ENCODE measurements around the gene CLCNKA. TPM values are rescaled to one million over a fixed set of nuclear protein-coding genes. Genes with fewer than 3 reads are reported as not detected.
A peak's percentile ranks its signal among the peaks of the same experiment; 100 is the strongest.

CLCNKA gene
- total RNA-seq, 4 donors from 2014 or later: 2.9 TPM; not detected in 3

DNA sequence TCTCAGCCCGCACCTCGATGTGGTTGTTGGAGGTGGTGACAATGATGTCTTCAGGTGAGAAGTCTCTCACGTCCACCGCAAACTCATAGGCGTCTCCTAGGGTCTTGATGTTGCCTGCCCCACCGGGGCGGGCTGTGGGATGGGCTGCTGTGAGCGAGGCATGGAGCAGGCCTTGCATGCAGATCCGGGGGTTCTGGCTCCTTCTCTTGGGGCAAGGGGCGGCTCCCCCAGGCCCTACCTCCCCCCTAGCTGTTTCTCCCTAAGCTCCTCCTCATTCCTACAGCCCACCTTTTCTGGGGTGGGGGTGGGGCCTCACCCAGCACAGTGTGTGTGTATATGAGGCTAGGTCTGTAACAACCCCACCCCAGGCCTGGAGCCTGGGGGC lies 4.8 kb upstream of the CLCNKA start:
- no peak for DNase-seq
- Histone ChIP-seq H3K4me3 (peak overlapping the region; percentile 38 to 40), H3K27ac (peak overlapping the region; percentile 97), H3K9me3 (no peaks in the 10 kb centered on the region), H3K4me1 (peaks cover 20 to 37% of the 10 kb centered on the region in 2 donors), H3K27me3 (no peaks in the 10 kb centered on the region), H3K36me3 (no peaks in the 10 kb centered on the region)
- intact Hi-C loops (cut with DNase I; ENCODE audit: low total_unique reads): no loop called here
- TF ChIP-seq, protein P1, sequence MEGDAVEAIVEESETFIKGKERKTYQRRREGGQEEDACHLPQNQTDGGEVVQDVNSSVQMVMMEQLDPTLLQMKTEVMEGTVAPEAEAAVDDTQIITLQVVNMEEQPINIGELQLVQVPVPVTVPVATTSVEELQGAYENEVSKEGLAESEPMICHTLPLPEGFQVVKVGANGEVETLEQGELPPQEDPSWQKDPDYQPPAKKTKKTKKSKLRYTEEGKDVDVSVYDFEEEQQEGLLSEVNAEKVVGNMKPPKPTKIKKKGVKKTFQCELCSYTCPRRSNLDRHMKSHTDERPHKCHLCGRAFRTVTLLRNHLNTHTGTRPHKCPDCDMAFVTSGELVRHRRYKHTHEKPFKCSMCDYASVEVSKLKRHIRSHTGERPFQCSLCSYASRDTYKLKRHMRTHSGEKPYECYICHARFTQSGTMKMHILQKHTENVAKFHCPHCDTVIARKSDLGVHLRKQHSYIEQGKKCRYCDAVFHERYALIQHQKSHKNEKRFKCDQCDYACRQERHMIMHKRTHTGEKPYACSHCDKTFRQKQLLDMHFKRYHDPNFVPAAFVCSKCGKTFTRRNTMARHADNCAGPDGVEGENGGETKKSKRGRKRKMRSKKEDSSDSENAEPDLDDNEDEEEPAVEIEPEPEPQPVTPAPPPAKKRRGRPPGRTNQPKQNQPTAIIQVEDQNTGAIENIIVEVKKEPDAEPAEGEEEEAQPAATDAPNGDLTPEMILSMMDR (IDR thresholded peaks at IDR 0.05): no peak
- no peak for TF ChIP-seq POLR2A (IDR thresholded peaks at IDR 0.05)

DNA sequence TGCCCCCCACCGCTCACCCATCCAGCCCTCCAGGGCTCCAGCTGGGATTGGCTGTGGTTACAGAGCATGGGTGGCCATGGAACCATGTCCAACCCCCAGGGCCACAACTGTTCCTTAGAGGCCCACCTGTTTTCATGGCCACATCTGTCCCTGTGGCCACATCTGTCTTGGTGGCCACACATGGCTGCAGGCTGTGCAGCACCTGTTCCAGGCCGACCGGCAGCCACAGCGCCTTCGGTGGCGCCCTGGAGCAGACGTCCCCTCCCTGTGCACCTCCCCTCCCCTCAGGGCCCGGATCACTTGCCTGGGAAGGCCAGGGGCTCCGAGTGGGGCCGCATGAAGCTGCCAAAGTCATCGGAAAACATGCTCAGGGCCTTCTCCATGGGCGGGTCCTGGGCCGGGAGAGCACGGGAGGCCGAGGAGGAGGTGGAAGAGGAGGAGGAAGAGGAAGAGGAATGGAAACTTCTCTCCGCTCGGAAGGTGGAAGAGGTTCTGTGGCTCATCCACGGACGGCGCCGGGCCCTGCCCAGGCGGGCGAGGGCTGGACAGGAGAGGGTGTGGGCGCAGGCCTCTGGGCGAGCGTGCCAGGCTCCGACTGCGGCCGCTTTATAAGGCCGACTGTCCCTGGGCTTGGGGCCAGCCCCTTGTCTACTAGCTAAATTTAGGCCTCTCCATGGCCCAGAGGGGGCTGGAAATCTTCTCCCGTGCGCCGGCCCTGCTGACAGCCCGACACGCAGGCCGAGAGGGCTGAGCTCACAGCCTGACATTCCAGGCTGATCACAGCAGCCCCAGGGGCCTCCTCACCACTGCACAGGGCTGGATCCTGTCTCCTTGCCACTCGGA lies 4.2 kb upstream of the CLCNKA start, which contains the start of gene HSPB7:
Gene HSPB7 (minus strand): TSS at position 583 of the 843 bp plus-strand sequence. CDS start 80 bp downstream, at position 503.
- H3K27me3 ChIP-seq: no peaks in the 10 kb centered on the region

GRCh38 chr1:16018308-16018707 lies 3.5 kb upstream of the CLCNKA start:
- Histone ChIP-seq H3K4me1 (peaks cover 20 to 30% of the 10 kb centered on the region in 2 donors), H3K27me3 (no peaks in the 10 kb centered on the region), H3K9me3 (no peaks in the 10 kb centered on the region), H3K36me3 (no peaks in the 10 kb centered on the region), H3K4me3 (peak overlapping the region; percentile 38 to 40), H3K27ac (peak overlapping the region; percentile 97)
- TF ChIP-seq POLR2A (IDR thresholded peaks at IDR 0.05): no peak
- TF ChIP-seq, protein P1 (IDR thresholded peaks at IDR 0.05): no peak
- intact Hi-C loops (cut with DNase I; ENCODE audit: low total_unique reads): no loop called here
- DNase-seq: no peak

More for the DNA sequence above, 4.2 kb upstream of the CLCNKA start, which contains the start of gene HSPB7:
- DNase-seq: peak; percentile 94 to 96
- Histone ChIP-seq H3K27ac (peak within 1 kb of the TSS; percentile 97), H3K9me3 (no peaks in the 10 kb centered on the region), H3K4me3 (peak within 1 kb of the TSS; percentile 38 to 40), H3K36me3 (no peaks in the 10 kb centered on the region), H3K4me1 (peaks cover 20 to 33% of the 10 kb centered on the region in 2 donors)
- TF ChIP-seq POLR2A (IDR thresholded peaks at IDR 0.05): peak; percentile 58 to 83
- TF ChIP-seq, protein P1 (IDR thresholded peaks at IDR 0.05): peak in 2 of 4 experiments; percentile 4 to 17
- intact Hi-C loops (cut with DNase I; ENCODE audit: low total_unique reads): no loop called here

- H3K27me3 ChIP-seq: no peaks in the 10 kb centered on the region
- no peaks in the 10 kb centered on the region for H3K9me3 ChIP-seq
- peaks cover 16 to 23% of the 10 kb centered on the region in 2 donors for H3K4me1 ChIP-seq
- peak overlapping the region; percentile 97 for H3K27ac ChIP-seq
- TF ChIP-seq POLR2A (IDR thresholded peaks at IDR 0.05): no peak
- TF ChIP-seq, protein P1 (IDR thresholded peaks at IDR 0.05): no peak
- no peaks in the 10 kb centered on the region for H3K36me3 ChIP-seq
- no peak overlapping the region for H3K4me3 ChIP-seq
- DNase-seq: no peak
- intact Hi-C loops (cut with DNase I; ENCODE audit: low total_unique reads): no loop called here
These were observed 2.8 kb upstream of the CLCNKA start for GRCh38 chr1:16018749-16019643.
